Mesendoderm (in vitro differentiated cells): Measurements from ENCODE around the gene BCAT1.
"Not testable (repeated sequence)": the region's sequence is repeated elsewhere in the genome, so short reads cannot be mapped to it uniquely, and the experiment has no call there.

Experiments used
- DNase-seq: peaks from one replicate; pipeline ENCODE4 v3.0.0; 2013
- H2AK5ac ChIP-seq: 2 replicates; pipeline ENCODE4 v1.6.1; 2013; ENCODE audit warnings: low read length, inconsistent platforms
- H2BK120ac ChIP-seq: 2 replicates; pipeline ENCODE4 v1.6.1; 2013; ENCODE audit warnings: low read depth, mild to moderate bottlenecking, low read length, moderate library complexity, mixed read lengths
- H2BK15ac ChIP-seq: replicated peaks from 2 replicates; pipeline ENCODE4 v1.6.1; 2013; ENCODE audit warnings: low read depth, mild to moderate bottlenecking, moderate library complexity
- H2BK5ac ChIP-seq: 2 replicates; pipeline ENCODE4 v1.6.1; 2013; ENCODE audit warnings: low read length, inconsistent platforms
- H3K18ac ChIP-seq: 2 replicates; pipeline ENCODE4 v1.6.1; 2013; ENCODE audit warnings: mild to moderate bottlenecking, low read length, mixed read lengths
- H3K23ac ChIP-seq: one replicate; pipeline ENCODE4 v1.6.1; 2013; ENCODE audit warnings: low read length
- H3K27ac ChIP-seq: 2 replicates; pipeline ENCODE4 v1.5.1; 2013; ENCODE audit warnings: low read depth, mild to moderate bottlenecking, inconsistent platforms, low read length, moderate library complexity
- H3K27me3 ChIP-seq: 2 replicates; pipeline ENCODE4 v1.6.1; 2013; ENCODE audit warnings: low read length, control low read depth, mild to moderate bottlenecking, inconsistent platforms; ENCODE audit not compliant: insufficient read depth, poor library complexity
- H3K36me3 ChIP-seq: 2 replicates; pipeline ENCODE4 v1.6.1; 2013; ENCODE audit warnings: low read length, inconsistent platforms; ENCODE audit not compliant: control insufficient read depth, insufficient read depth
- H3K4ac ChIP-seq: one replicate; pipeline ENCODE4 v1.6.1; 2013; ENCODE audit warnings: low read depth, mild to moderate bottlenecking, low read length, moderate library complexity
- H3K4me1 ChIP-seq: 2 replicates; pipeline ENCODE4 v1.6.1; 2013; ENCODE audit warnings: low read depth, low read length, inconsistent platforms; ENCODE audit not compliant: control insufficient read depth
- H3K4me2 ChIP-seq: 2 replicates; pipeline ENCODE4 v1.6.1; 2013; ENCODE audit warnings: low read length
- H3K4me3 ChIP-seq: 2 replicates; pipeline ENCODE4 v1.5.1; 2013; ENCODE audit warnings: mild to moderate bottlenecking, low read length
- H3K56ac ChIP-seq: one replicate; pipeline ENCODE4 v1.6.1; 2013; ENCODE audit warnings: low read length
- H3K79me1 ChIP-seq: 2 replicates; pipeline ENCODE4 v1.6.1; 2013; ENCODE audit warnings: low read length, inconsistent platforms
- H3K79me2 ChIP-seq: 2 replicates; pipeline ENCODE4 v1.6.1; 2013; ENCODE audit warnings: mild to moderate bottlenecking, low read length; ENCODE audit not compliant: control insufficient read depth, insufficient read depth
- H3K9ac ChIP-seq: 2 replicates; pipeline ENCODE4 v1.6.1; 2013; ENCODE audit warnings: low read length, inconsistent platforms
- H4K5ac ChIP-seq: one replicate; pipeline ENCODE4 v1.6.1; 2013; ENCODE audit warnings: low read length
- H4K8ac ChIP-seq: one replicate; pipeline ENCODE4 v1.6.1; 2013; ENCODE audit warnings: low read depth, mild to moderate bottlenecking, control low read depth, low read length, moderate library complexity
- WGBS: extraction: QIAGEN DNeasy Blood & Tissue Kit; methylation state at CpG from one replicate; pipeline ENCODE4 v1.1.7; 2013; ENCODE audit warnings: low lambda C conversion rate, missing lambda C conversion rate; ENCODE audit not compliant: insufficient coverage; ENCODE audit errors: extremely low coverage; 5-methylcytosine and 5-hydroxymethylcytosine counted together

The BCAT1 gene

GRCh38 chr12:24931666-24932405 is 17.1 kb downstream of the BCAT1 start:
- Histone ChIP-seq H3K23ac (no peak overlapping the region), H3K56ac (no peak overlapping the region), H3K27ac (no peak overlapping the region), H3K27me3 (no peaks in the 10 kb centered on the region), H4K8ac (no peak overlapping the region), H3K79me2 (peaks cover 79% of the 10 kb centered on the region), H3K18ac (no peak overlapping the region), H3K4me2 (no peak overlapping the region), H3K9ac (no peak overlapping the region), H2BK15ac (no peak overlapping the region), H2BK5ac (no peak overlapping the region), H2BK120ac (no peak overlapping the region), H3K4ac (no peak overlapping the region), H3K4me1 (peaks cover 5% of the 10 kb centered on the region), H3K36me3 (no peaks in the 10 kb centered on the region), H3K79me1 (peaks cover 11% of the 10 kb centered on the region), H3K4me3 (no peak overlapping the region), H4K5ac (no peak overlapping the region), H2AK5ac (no peak overlapping the region)
- DNase-seq = no peak
- no CpG with 5 or more reads among the region's 4 CpGs for WGBS

GRCh38 chr12:24929953-24930352 is 18.9 kb downstream of the BCAT1 start:
- no peak overlapping the region for H3K4ac ChIP-seq
- peak; percentile 66 for DNase-seq
- no peak overlapping the region for H2BK120ac ChIP-seq
- no peak overlapping the region for H4K8ac ChIP-seq
- H3K56ac ChIP-seq = peak overlapping the region; percentile 54
- H3K9ac ChIP-seq = no peak overlapping the region
- H3K79me2 ChIP-seq = peaks cover 62% of the 10 kb centered on the region
- no CpG with 5 or more reads among the region's 2 CpGs for whole genome bisulfite sequencing
- H3K4me2 ChIP-seq = no peak overlapping the region
- no peaks in the 10 kb centered on the region for H3K27me3 ChIP-seq
- H3K4me1 ChIP-seq = peaks cover 5% of the 10 kb centered on the region
- no peak overlapping the region for H3K18ac ChIP-seq
- no peak overlapping the region for H3K4me3 ChIP-seq
- H4K5ac ChIP-seq = no peak overlapping the region
- peak overlapping the region; percentile 11 for H3K27ac ChIP-seq
- no peak overlapping the region for H2BK15ac ChIP-seq
- no peak overlapping the region for H2AK5ac ChIP-seq
- H3K23ac ChIP-seq = no peak overlapping the region
- no peaks in the 10 kb centered on the region for H3K36me3 ChIP-seq
- no peak overlapping the region for H2BK5ac ChIP-seq
- H3K79me1 ChIP-seq = peaks cover 11% of the 10 kb centered on the region

GRCh38 chr12:24928533-24929306 is 20.2 kb downstream of the BCAT1 start:
- not testable (repeated sequence) for H2BK120ac ChIP-seq, H3K9ac ChIP-seq, H3K4me3 ChIP-seq, H3K4me2 ChIP-seq, H3K56ac ChIP-seq, H4K8ac ChIP-seq, H2AK5ac ChIP-seq, H2BK15ac ChIP-seq, H3K27me3 ChIP-seq, DNase-seq, H3K4me1 ChIP-seq, H3K27ac ChIP-seq, H3K18ac ChIP-seq, H4K5ac ChIP-seq, H3K4ac ChIP-seq, H3K23ac ChIP-seq, H2BK5ac ChIP-seq, H3K36me3 ChIP-seq
- H3K79me1 ChIP-seq = peaks cover 11% of the 10 kb centered on the region
- peaks cover 60% of the 10 kb centered on the region for H3K79me2 ChIP-seq
- no CpG with 5 or more reads among the region's 13 CpGs for WGBS

- H3K23ac ChIP-seq = no peak overlapping the region
- no peaks in the 10 kb centered on the region for H3K36me3 ChIP-seq
- H2BK120ac ChIP-seq = no peak overlapping the region
- H3K27ac ChIP-seq = no peak overlapping the region
- H3K79me1 ChIP-seq = peaks cover 9% of the 10 kb centered on the region
- no peak overlapping the region for H2BK15ac ChIP-seq
- H3K27me3 ChIP-seq = no peaks in the 10 kb centered on the region
- DNase-seq = no peak
- H3K9ac ChIP-seq = no peak overlapping the region
- WGBS = no CpG with 5 or more reads among the region's 2 CpGs
- no peak overlapping the region for H2BK5ac ChIP-seq
- no peak overlapping the region for H3K56ac ChIP-seq
- H2AK5ac ChIP-seq = no peak overlapping the region
- peaks cover 60% of the 10 kb centered on the region for H3K79me2 ChIP-seq
- no peak overlapping the region for H3K4me3 ChIP-seq
- H3K4ac ChIP-seq = no peak overlapping the region
- H4K8ac ChIP-seq = no peak overlapping the region
- peaks cover 5% of the 10 kb centered on the region for H3K4me1 ChIP-seq
- H4K5ac ChIP-seq = no peak overlapping the region
- H3K18ac ChIP-seq = no peak overlapping the region
- H3K4me2 ChIP-seq = no peak overlapping the region
These were observed 20.8 kb downstream of the BCAT1 start for GRCh38 chr12:24928131-24928530.

- H2BK120ac ChIP-seq, H3K18ac ChIP-seq, H3K4ac ChIP-seq, H3K56ac ChIP-seq, H3K4me2 ChIP-seq, H3K4me3 ChIP-seq, H3K23ac ChIP-seq, H2BK5ac ChIP-seq, H4K8ac ChIP-seq, H3K27me3 ChIP-seq, H2BK15ac ChIP-seq, H3K27ac ChIP-seq, H4K5ac ChIP-seq, DNase-seq, H3K36me3 ChIP-seq, H3K4me1 ChIP-seq, H3K79me1 ChIP-seq, H2AK5ac ChIP-seq, H3K9ac ChIP-seq: not testable (repeated sequence)
- H3K79me2 ChIP-seq = peaks cover 64% of the 10 kb centered on the region
- WGBS = no CpG with 5 or more reads among the region's 24 CpGs
These were observed 22.8 kb downstream of the BCAT1 start for GRCh38 chr12:24926080-24926479.
